Stimulated activated CD8-positive, alpha-beta memory T cell treated with anti-CD3 and anti-CD28 coated beads, Interleukin-12 subunit alpha, Interleukin-12 subunit beta, amount 100 ng/mL, for 4 hours (primary cell): Measurements from ENCODE around the gene P3H3.
A peak's percentile ranks its signal among the peaks of the same experiment; 100 is the strongest.

Experiments
- DNase-seq: peaks from one replicate; pipeline ENCODE4 v3.0.0-alpha.2; 2020; ENCODE audit warnings: low read depth

P3H3 gene, protein sequence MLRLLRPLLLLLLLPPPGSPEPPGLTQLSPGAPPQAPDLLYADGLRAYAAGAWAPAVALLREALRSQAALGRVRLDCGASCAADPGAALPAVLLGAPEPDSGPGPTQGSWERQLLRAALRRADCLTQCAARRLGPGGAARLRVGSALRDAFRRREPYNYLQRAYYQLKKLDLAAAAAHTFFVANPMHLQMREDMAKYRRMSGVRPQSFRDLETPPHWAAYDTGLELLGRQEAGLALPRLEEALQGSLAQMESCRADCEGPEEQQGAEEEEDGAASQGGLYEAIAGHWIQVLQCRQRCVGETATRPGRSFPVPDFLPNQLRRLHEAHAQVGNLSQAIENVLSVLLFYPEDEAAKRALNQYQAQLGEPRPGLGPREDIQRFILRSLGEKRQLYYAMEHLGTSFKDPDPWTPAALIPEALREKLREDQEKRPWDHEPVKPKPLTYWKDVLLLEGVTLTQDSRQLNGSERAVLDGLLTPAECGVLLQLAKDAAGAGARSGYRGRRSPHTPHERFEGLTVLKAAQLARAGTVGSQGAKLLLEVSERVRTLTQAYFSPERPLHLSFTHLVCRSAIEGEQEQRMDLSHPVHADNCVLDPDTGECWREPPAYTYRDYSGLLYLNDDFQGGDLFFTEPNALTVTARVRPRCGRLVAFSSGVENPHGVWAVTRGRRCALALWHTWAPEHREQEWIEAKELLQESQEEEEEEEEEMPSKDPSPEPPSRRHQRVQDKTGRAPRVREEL

DNA sequence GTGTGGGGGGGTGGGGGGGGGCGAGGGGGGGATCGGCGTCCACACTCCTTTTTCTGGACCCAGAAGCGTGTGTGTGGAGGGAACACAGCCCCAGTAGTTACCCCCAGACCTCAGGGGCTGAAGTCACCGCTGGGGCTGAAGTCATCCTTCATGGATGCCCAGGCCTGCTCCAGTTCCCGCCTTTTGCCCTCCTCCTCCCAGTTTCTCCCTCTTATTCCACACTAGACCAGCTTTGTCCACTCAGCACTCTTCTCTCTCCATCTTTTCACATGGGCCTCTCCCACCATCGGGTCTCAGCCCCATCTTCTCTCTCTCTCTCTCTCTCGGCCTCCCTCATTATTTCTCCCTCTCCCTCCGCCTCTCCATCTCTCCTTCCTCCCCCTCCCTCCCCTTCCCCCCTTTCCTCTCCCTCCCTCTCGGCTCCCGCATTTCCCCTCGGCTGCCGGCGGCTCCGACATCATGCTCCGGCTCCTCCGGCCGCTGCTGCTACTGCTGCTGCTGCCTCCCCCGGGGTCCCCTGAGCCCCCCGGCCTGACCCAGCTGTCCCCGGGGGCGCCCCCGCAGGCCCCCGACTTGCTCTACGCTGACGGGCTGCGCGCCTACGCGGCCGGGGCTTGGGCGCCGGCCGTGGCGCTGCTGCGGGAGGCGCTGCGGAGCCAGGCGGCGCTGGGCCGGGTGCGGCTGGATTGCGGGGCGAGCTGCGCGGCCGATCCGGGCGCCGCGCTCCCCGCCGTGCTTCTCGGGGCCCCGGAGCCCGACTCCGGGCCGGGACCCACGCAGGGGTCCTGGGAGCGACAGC is at the start of gene P3H3:
Gene P3H3 (plus strand): TSS at position 426 of the 799 bp plus-strand sequence. CDS start 34 bp downstream, at position 460.
- DNase-seq: no peak

GRCh38 chr12:6778574-6779550 is 49.3 kb upstream of the P3H3 start:
- peak; percentile 69 for DNase-seq

- DNase-seq: no peak
Measured at GRCh38 chr12:6779708-6780432, 48.3 kb upstream of the P3H3 start.

GRCh38 chr12:6780573-6780972 is 47.6 kb upstream of the P3H3 start:
- no peak for DNase-seq

- DNase-seq: no peak
Measured at GRCh38 chr12:6782119-6782518, 46.1 kb upstream of the P3H3 start.

DNA sequence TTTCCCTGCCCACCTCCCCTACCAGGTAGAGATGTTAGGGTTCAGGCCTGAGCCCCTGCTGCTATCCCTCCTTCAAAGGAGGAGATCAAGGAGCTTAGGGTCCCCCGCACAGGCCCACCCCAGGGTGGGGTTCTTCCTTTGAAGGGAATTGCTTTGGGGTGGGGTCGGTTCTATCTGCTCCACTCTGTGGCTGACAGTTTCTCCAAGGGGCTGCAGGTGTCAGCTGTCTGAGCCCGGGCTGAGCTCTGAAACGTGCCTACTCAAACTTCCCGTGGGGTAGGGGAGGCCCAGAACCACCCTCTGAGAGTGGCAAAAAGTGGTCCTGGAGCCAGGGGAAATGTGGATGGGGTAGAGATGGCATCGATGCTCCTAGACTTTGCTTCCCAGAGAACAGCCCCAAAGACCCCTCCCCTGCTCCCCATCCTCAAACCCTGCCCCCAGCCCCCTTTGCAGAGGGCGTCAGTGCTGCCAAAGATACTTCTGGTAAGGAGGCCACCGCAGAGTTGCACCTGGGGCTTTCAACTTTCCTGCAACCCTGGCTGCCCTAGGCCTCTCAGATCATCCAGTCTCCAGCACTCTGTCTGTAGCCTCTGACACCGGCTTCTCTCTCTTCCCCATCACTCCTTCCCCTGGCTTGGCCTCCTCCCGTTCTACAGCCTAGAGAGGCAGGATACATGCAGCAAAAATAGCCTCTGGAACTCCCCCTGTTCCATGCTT is 45.2 kb upstream of the P3H3 start:
- no peak for DNase-seq

DNA sequence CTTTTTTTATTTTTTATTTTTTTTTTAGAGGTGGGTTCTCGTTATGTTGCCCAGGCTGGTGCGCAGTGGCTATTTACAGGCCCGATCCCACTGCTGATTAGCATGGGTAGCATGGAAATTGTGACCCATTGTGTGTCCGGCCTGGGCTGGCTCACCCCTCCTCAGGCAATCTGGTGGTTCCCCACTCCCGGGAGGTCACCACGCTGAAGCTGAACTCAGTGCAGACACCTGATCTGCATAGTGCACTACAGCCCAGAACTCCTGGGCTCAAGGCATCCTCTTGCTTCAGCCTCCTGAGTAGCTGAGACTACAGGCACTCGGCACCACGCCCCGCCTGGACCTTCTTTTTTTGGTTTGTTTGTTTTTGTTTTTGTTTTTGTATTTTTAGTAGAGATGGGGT is 44.4 kb upstream of the P3H3 start:
- no peak for DNase-seq

GRCh38 chr12:6784296-6784695 is 43.9 kb upstream of the P3H3 start:
- DNase-seq: no peak

DNA sequence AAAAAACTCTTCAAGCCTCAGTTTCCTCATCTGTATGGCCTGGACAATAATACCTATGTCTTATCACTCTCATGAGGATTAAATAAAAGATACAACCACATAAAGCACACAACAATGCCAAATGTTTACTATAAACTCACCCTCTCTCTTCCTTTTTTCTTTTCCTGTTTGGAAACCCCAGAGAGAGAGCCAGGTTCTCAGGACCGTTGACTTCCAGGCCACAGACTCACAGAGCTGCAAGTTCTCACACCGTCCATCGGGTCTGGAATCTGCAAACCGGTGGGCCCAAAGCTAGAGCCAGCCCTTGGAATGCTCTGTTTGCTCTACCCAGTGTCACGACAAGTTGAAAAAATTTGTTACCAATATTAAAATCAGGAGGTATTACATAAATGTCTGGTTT is 43.4 kb upstream of the P3H3 start:
- DNase-seq: no peak

GRCh38 chr12:6786416-6787094 is 41.7 kb upstream of the P3H3 start:
- DNase-seq: no peak

DNA sequence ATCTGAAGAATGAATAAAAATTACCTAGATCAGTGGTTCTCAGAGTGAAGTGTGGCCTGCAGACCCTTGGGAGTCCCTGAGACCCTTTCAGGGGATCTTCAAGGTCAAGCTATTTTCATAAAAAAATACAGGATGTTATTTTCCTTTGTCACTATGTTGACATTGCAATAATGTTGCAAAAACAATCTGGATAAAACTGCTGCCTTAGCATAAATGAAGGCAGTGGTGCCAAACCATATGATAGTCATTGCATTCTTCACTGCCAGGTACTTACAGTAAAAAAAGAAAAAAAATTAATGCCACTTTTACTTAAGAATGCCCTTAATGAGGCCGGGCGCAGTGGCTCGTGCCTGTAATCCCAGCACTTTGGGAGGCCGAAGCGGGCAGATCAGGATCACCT is 40.9 kb upstream of the P3H3 start:
- no peak for DNase-seq

- no peak for DNase-seq
Measured at GRCh38 chr12:6788972-6789924, 39.0 kb upstream of the P3H3 start, which contains the start of gene CD4. Gene CD4, plus strand, starts transcription at chr12:6789528. Its CDS starts 10,611 bp downstream, at chr12:6800139.

DNA sequence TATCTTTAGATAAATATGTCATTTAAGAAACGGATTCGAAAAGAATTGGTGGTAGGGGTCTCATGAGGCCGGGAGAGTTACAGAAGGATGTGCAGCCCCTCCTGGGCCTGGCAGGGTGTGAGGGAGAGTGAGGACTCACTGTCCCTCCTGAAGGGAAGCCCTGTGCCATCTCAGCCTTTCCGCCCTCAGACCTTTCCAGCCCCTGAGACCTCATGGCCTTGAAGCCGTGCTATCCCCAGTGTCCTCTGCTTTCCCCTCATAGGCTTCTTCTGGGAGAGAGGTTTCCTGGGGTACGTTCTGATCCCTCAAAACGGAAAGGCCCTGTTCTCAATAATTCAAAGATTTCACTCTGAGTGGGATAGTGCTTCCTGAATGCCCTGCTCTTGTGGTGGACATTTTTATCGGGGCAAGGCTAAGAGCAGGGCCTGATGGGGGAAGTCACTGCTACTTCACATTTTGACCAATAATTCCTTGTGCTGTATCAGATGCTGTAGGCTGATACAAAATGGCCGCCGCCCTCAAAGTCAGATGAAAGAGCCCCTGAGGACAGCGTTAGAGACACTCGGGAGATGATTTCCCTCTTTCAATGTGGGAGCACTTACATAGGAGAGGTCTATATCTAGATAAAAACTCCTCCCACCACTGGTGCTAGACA is 37.6 kb upstream of the P3H3 start:
- DNase-seq: no peak

DNA sequence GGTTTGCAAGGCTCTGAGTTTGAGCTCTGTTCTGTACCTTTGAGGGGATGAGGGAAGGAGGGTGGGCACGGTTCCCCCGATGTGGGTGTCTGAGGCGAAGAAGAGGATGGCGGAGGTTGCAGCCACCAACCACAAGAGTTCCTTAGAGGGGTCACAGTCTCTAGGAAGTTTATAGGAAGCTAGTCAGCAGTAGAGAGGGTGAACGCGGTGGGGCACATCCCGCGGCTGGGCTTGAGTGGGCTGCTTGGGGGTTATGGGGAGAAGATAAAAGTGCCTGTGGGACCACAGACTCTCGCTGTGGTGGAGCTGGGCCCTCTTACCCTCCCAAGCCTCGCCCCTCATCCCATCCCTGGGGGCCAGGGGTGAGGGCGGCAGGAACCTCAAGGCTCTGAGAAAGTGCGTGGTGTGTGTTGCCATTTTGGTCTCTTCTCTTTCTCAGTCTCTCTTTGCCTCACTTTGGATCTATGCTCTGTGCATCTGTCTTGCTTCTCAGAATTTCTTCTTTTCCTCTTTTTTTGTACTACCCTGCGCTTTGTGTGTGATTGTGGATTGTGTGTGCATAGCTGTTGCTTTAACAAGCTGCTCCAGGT is 36.2 kb upstream of the P3H3 start:
- no peak for DNase-seq

GRCh38 chr12:6792522-6793201 is 35.5 kb upstream of the P3H3 start:
- no peak for DNase-seq

DNA sequence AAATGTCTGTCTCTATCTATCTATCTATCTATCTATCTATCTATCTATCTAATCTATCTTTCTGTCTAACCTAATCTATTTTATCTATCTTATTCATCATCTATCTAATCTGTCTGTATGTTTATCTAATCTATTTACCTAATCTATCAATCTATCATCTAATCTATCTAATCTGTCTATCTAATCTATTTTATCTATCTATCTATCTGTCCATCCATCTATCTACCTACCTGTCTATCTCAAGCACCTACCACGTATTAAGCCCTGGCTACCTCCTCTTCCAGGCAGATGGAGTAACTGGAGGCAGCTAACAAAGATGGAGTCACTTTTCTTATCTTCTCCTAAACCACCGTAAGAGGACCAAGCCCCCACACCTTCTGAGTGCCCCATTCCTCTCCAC is 33.1 kb upstream of the P3H3 start:
- no peak for DNase-seq

DNA sequence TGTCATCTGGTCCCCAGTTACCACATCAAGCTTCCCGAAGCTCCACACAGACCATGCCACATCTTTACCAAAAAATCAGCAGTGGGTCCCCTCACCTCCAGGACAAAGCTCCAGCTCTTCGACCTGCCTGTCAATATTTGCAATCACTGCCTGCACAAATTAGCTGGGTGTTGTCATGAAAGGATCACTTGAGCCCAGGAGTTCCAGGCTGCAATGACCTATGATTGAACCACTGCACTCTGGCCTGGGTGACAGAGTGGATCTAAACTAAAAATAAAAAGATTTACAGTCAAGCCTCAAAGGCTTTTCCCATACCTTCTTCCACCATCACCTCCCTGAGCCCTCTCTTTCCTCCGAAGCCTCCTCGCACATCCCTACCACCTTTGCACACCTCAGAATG is 31.6 kb upstream of the P3H3 start:
- no peak for DNase-seq
